Ectodermal cell (in vitro differentiated cells): ENCODE results near the gene PPM1L.
A peak's percentile ranks its signal among the peaks of the same experiment; 100 is the strongest.

ENCODE experiments used
- H3K27ac ChIP-seq: 2 replicates; pipeline ENCODE4 v1.7.0; 2013; ENCODE audit warnings: mild to moderate bottlenecking, low read depth, low read length; ENCODE audit not compliant: insufficient read depth, poor library complexity, severe bottlenecking
- H3K27me3 ChIP-seq: 2 replicates; pipeline ENCODE4 v1.7.0; 2013; ENCODE audit warnings: mild to moderate bottlenecking, low read length; ENCODE audit not compliant: insufficient read depth, control insufficient read depth, poor library complexity, severe bottlenecking
- H3K36me3 ChIP-seq: one replicate; pipeline ENCODE4 v1.7.0; 2013; ENCODE audit warnings: low read length; ENCODE audit not compliant: control insufficient read depth, insufficient read depth
- H3K4me1 ChIP-seq: one replicate; pipeline ENCODE4 v1.7.0; 2013; ENCODE audit warnings: low read length; ENCODE audit not compliant: control insufficient read depth, insufficient read depth
- H3K4me3 ChIP-seq: 2 replicates; pipeline ENCODE4 v1.7.0; 2013; ENCODE audit warnings: low read depth, low read length, control low read depth; ENCODE audit not compliant: insufficient read depth
- H3K9me3 ChIP-seq: 2 replicates; pipeline ENCODE4 v1.7.0; 2013; ENCODE audit warnings: mild to moderate bottlenecking, low read length, moderate library complexity; ENCODE audit not compliant: control insufficient read depth
- WGBS, 2 experiments: methylation state at CpG; one replicate each; pipeline ENCODE4 v1.1.7; 2013; ENCODE audit warnings: missing lambda C conversion rate in 2 of 2; 5-methylcytosine and 5-hydroxymethylcytosine counted together

PPM1L gene

DNA sequence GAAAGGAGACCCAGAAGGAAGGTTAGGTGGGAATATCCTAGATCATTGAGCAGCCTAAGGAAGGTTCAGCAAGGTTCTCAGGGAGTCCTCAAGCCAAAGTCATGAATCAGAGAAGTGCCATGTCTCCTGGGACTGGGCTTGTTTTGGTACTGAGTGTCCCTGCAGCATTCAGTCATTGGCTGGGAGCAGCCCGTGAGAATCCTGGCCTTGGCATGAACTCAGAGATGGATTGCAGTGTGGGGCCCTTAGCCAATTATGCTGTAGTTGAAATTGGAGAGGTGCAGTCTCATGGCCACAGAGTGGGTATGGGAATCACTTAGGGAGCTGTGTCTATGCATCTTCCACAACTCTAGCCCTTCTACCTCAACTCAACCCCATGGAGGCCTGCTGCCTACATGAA lies 17.0 kb upstream of the PPM1L start:
- H3K36me3 ChIP-seq, result no peaks in the 10 kb centered on the region
- no peaks in the 10 kb centered on the region for H3K9me3 ChIP-seq
- 81 to 85% methylated on average over 1 of the region's 1 CpG for WGBS, 2 experiments
- H3K27ac ChIP-seq, result no peak overlapping the region
- H3K27me3 ChIP-seq, result no peaks in the 10 kb centered on the region
- H3K4me1 ChIP-seq, result no peaks in the 10 kb centered on the region
- H3K4me3 ChIP-seq, result no peak overlapping the region

DNA sequence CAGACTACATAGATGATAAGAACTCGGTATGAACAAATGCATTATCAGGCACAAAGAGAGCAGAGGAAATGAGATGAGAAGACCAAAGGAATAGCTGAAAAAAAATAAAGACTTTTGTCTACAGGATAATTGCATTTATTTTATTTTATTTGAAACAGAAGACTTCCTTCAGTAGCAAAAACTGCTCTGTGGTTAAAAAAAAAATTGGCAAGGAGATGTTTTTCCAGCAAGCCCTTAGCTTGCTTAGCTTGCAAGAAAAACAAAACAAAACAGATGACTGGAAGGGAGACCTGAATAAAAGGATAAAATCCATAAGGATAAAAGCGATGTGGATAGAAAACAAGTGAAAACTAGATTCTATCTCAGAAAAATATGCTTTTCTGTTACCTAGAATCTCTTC lies 9.1 kb upstream of the PPM1L start:
- Histone ChIP-seq H3K36me3 (no peaks in the 10 kb centered on the region), H3K27me3 (no peaks in the 10 kb centered on the region), H3K27ac (no peak overlapping the region), H3K9me3 (no peaks in the 10 kb centered on the region), H3K4me1 (no peaks in the 10 kb centered on the region), H3K4me3 (no peak overlapping the region)
- WGBS, 2 experiments, result 80 to 100% methylated on average over 1 to 2 of the region's 2 CpGs

DNA sequence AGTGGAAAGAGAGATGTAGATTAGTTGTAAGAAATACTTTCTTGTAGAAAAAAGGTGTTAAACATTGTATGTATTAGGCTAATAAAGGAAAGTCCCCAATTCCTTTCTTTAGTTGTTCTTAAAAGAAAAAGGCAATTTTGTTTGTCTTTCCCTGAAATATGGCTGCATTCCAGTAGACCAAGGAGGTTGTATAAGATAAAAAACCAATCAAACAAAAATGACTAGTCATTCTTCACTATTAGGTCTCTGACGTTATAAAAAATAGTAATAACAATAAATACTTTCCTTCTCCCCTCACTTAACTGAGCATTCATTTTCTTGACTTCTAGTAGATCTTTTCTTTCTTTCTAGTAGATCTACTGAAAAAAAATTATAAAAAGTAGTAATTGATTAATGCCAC lies 8.6 kb upstream of the PPM1L start:
- Histone ChIP-seq H3K36me3 (no peaks in the 10 kb centered on the region), H3K4me1 (no peaks in the 10 kb centered on the region), H3K27me3 (no peaks in the 10 kb centered on the region), H3K4me3 (no peak overlapping the region), H3K27ac (no peak overlapping the region), H3K9me3 (no peaks in the 10 kb centered on the region)
- 100% methylated on average over 1 of the region's 1 CpG; no CpG with 5 or more reads in 1 of the 2 experiments for WGBS, 2 experiments

DNA sequence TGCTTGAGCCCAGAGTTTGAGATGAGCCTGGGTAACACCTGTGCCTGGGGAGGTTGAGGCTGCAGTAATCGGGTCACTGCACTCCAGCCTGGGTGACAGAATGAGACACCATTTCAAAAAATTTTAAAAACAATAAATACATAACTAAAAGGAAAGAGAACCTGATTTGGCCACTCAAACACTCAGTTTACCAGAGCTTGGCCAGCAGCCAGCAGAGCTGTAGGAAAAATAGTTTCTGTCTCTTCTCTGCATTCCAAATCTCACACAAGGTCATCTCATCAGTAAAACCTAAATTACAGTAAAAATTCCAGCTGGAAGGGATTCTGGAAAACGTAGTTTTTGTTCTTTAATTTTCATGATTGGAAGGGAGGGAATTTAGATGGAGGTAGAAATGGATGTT lies 7.8 kb upstream of the PPM1L start:
- Histone ChIP-seq H3K27me3 (peaks cover 7% of the 10 kb centered on the region), H3K36me3 (no peaks in the 10 kb centered on the region)
- WGBS, 2 experiments, result 81 to 83% methylated on average over 1 of the region's 2 CpGs

DNA sequence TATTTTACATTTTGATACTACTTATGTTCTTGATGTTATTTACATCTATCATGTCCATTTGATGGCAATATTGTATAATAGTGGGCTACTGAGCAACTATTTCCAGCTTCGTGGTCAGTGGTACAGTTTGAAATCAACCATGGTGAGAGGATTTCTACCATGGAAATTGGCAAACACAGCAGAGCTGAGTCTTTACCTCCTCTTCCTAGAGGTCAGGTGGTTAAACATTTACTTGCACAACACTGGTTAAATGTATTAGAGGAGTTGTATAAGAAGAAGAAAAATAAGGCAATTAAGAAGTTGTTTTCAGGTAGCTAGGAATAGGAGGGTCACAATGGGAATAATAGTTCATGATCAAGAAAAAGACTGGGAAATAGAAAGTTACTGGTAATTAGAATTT lies 7.2 kb upstream of the PPM1L start:
- no peaks in the 10 kb centered on the region for H3K4me1 ChIP-seq
- no peaks in the 10 kb centered on the region for H3K36me3 ChIP-seq
- no peak overlapping the region for H3K4me3 ChIP-seq
- no peak overlapping the region for H3K27ac ChIP-seq
- WGBS, 2 experiments, result 91 to 100% methylated on average over 1 of the region's 1 CpG
- H3K27me3 ChIP-seq, result peaks cover 12% of the 10 kb centered on the region
- no peaks in the 10 kb centered on the region for H3K9me3 ChIP-seq

More for the DNA sequence above, 7.8 kb upstream of the PPM1L start:
- Histone ChIP-seq H3K9me3 (no peaks in the 10 kb centered on the region), H3K27ac (no peak overlapping the region), H3K4me3 (no peak overlapping the region), H3K4me1 (no peaks in the 10 kb centered on the region)

DNA sequence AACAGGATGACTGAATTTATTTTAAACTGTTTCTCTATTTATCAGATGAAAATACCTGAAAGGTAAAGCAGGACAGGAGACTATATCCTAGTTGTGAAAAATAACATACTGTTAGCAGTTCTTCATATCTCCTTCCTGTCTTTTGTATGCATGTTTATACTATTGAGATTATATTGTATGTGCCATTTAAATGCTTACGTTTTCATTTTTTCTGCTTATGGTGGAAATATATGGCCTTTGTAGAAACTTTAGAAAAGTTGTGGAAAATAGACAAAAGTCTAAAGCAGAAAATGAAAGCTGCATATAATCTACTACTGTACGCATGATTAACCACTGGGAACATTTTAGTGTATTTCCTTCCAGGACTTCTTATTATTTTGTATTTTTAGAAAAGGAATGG lies 2.1 kb upstream of the PPM1L start:
- 75 to 82% methylated on average over 2 of the region's 2 CpGs for WGBS, 2 experiments
- no peaks in the 10 kb centered on the region for H3K9me3 ChIP-seq

DNA sequence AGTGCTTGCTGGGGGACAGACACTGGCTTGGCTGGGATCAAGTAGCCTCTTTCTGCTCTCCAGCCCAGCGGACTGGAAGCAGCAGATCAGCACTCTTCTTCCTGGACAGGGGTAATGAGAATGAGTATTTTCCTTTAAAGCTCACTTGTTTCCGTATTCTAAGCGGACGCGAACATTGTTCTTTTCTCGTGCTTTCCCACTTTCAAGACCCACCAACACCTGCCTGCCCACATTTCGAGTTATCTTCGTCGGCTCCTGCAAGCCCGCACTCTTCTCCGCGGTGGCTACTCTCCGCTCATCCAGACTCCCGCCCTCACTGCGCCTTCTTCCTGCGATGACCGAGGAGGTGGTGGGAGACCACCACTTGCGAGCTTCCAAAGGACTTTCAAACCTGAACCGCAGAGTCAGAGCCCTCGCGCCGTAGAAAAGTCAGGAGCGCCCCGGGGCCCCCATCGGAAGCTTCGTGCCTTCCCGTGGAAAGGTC lies 1.6 kb upstream of the PPM1L start:
- Histone ChIP-seq H3K4me1 (peaks cover 2% of the 10 kb centered on the region), H3K9me3 (no peaks in the 10 kb centered on the region), H3K36me3 (no peaks in the 10 kb centered on the region), H3K27ac (no peak overlapping the region), H3K27me3 (peaks cover 31% of the 10 kb centered on the region), H3K4me3 (peak overlapping the region; percentile 78)
- WGBS, 2 experiments, result 0 to 1% methylated on average over 27 of the region's 27 CpGs

More for the DNA sequence above, 2.1 kb upstream of the PPM1L start:
- no peaks in the 10 kb centered on the region for H3K36me3 ChIP-seq
- H3K4me1 ChIP-seq, result no peaks in the 10 kb centered on the region
- peaks cover 31% of the 10 kb centered on the region for H3K27me3 ChIP-seq
- H3K4me3 ChIP-seq, result no peak overlapping the region
- no peak overlapping the region for H3K27ac ChIP-seq

DNA sequence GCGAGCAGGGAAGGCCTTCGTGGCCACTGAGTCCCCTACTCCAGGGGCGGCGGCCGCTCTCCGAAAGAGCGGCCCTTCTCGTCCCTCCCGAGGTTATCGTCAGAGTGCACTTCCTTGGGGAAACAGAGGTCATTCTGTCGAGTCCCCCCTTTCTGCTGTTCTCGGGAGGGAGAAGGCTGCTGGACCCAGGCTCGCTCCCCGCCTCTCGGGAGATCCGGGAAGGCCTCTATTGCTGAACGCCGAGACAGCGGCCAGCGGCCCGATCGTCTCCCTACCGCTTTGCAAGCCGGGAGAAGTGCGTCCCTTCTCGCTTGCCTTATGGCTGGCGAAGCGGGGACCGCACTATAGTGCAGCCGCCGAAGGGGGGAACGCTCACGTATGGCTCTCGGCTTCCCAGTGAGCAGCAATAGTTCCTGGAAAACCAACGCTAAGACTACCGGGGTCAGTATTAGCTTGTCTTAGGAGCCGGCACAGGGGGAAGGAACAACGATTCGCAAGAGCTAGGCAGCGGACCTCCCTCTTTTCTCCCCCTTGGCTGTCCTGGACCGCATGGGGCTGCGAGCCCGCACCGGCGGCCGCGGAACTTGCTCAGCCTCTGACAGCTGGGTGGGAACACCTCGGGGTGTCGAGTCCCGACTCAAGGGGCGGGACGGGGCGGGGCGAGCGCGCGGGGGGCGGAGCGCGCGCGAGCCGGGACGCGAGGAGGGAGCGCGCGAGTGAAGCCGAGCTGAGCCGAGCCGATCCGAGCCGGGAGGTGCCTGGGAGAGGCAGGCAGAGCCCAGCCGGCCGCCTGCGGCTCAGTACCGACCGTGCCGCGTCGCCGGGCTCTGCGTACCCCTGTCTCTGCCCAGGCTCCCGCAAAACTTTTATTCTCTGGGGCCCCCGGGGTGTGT lies 930 bp upstream of the PPM1L start:
- no peaks in the 10 kb centered on the region for H3K9me3 ChIP-seq
- peaks cover 6% of the 10 kb centered on the region for H3K4me1 ChIP-seq
- H3K27me3 ChIP-seq, result peaks cover 31% of the 10 kb centered on the region
- H3K4me3 ChIP-seq, result peak overlapping the region; percentile 78
- H3K36me3 ChIP-seq, result no peaks in the 10 kb centered on the region
- WGBS, 2 experiments, result 0 to 1% methylated on average over 85 of the region's 85 CpGs
- peak overlapping the region; percentile 82 for H3K27ac ChIP-seq

DNA sequence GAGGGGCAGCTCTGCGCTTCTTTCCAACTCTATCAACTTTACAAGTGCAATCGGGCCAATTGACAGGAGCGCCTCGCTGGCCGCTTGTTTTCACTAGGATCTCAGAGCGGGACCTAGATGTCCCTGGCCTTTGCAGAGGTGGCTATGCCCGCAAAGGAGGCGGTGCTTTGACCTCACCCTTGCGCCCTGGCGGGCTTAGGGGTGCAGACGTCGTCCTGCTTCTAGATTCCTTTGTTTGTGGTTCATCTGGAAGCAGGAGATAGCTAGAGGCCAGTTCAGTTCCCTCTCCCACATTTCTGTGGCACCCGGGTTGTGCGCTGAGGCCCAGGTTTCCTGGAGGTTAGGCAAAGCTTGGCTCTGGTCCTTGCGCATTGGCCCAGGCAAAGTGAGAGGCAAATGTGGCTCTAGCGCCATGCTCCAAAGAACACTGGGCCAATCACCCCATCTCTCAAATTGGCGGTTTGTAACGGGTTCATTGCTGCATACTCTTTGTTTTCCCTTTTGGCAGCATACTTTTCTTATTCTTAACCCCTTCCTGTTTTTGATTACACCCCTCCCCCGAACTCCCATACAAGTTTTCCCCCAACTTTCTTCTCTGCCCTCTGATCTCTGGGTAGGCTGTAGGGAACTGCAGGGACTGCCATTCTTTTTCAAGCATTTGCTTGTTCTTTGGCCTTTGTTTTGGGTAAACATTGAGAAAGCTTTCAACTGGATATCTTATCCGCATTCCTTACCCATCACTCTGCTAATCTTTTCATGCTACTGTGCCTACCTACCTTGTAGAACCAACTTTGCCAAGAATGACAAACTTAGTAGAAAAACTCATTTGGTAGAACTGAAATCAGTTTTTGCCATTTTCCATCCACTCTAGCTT lies 1.4 kb downstream of the PPM1L start:
- Histone ChIP-seq H3K27ac (no peak overlapping the region), H3K4me1 (peaks cover 6% of the 10 kb centered on the region), H3K36me3 (no peaks in the 10 kb centered on the region), H3K4me3 (peak overlapping the region; percentile 78), H3K27me3 (peaks cover 31% of the 10 kb centered on the region), H3K9me3 (no peaks in the 10 kb centered on the region)
- WGBS, 2 experiments, result 14 to 17% methylated on average over 20 of the region's 20 CpGs
